Pancreas (tissue), 10 donors: ENCODE measurements around the gene LRRFIP2. TPM values are rescaled to one million over a fixed set of nuclear protein-coding genes. Genes with fewer than 3 reads are reported as not detected.
"Not testable (repeated sequence)": the region's sequence is repeated elsewhere in the genome, so short reads cannot be mapped to it uniquely, and the experiment has no call there.

Experiments used
- ATAC-seq, 4 donors: fragments of 200-7000 bp; cut with Tn5 transposase; one replicate each; pipeline versions ENCODE4 v1.8.0 to v1.9.1; 2020; ENCODE audit warnings: mild to moderate bottlenecking in 4 of 4, moderate library complexity in 4 of 4
- DNase-seq, 6 donors: peaks; one replicate each; pipeline ENCODE4 v3.0.0-alpha.2; 2020
- FAIRE-seq: peaks from 2 replicates; lab custom pipeline; 2012; peaks lifted over from hg19 to GRCh38; lab: Jason Lieb, UNC
- H3K27ac ChIP-seq, 4 donors: fragments of 200-600 bp; sonication (generic); 1 replicate in 3 of 4; 2 replicates in 1 of 4; pipeline versions ENCODE4 v1.5.0 to v1.8.0; 2020
- H3K27me3 ChIP-seq, 4 donors: fragments of 200-600 bp; one replicate each; pipeline ENCODE4 v1.8.0; 2021
- H3K36me3 ChIP-seq, 3 donors: fragments of 200-600 bp; sonication (generic) in 1 of 3; one replicate each; pipeline versions ENCODE4 v1.5.0 to v1.8.0; 2020 to 2021
- H3K4me1 ChIP-seq, 3 donors: fragments of 200-600 bp; one replicate each; pipeline ENCODE4 v1.8.0; 2021
- H3K4me3 ChIP-seq, 4 donors: fragments of 200-600 bp; sonication (generic) in 2 of 4; one replicate each; pipeline versions ENCODE4 v1.5.0 to v1.8.0; 2020 to 2021
- H3K9me3 ChIP-seq, 4 donors: fragments of 200-600 bp; one replicate each; pipeline ENCODE4 v1.8.0; 2021
- WGBS, 2 donors: extraction: QIAGEN DNeasy Blood & Tissue Kit; methylation state at CpG; one replicate each; pipeline ENCODE4 v1.1.7; 2013; 5-methylcytosine and 5-hydroxymethylcytosine counted together
- intact Hi-C, 3 donors: fragments of 100-400 bp; cut with DNase I; formaldehyde crosslinking; loops; one replicate each; pipeline versions ENCODE4 v1.11.1 to v1.14.2; 2022
- polyA plus RNA-seq, 2 donors: library from polyadenylated mRNA; stranded (reverse); fragments of 200-250 nt; gene quantifications; one replicate each; pipeline ENCODE4 v1.2.3, GENCODE V29; 2013
- total RNA-seq, 6 donors: library from RNA; stranded (reverse); fragmentation: NEBNext Ultra II Directional in 4 of 6; extraction: Animal tissue kit (Norgen Biotek cat#: 25700) in 4 of 6; gene quantifications; one replicate each; pipeline versions ENCODE4 v1.2.1 to v1.2.4, GENCODE V29; 2021 to 2023
- TF ChIP-seq, protein P1 (sequence below), 4 donors: fragments of 200-600 bp; sonication (generic) in 3 of 4; IDR thresholded peaks; one replicate each; pipeline versions ENCODE4 v1.5.0 to v1.8.0; 2021; ENCODE audit warnings: antibody characterized with exemption in 4 of 4
- donor health status: healthy with polysubstance abuse.
- donor health status: DM: no; HTN: no; CAD: no; lungs with moderate emphysema.
- donor health status: DM: no; HTN: no; CAD: no.
- donor health status: control.
- donor health status: control.
- donor health status: Bipolar disorder and iron deficiency.
- donor health status: DM: yes; HTN: yes; CAD: no.
- donor health status: DM: no; HTN: no; CAD: no.
- donor health status: DM: no; HTN: no; CAD: no.
- donor health status: DM: yes; HTN: yes; CAD: no.

Gene LRRFIP2
- total and polyA plus RNA-seq, 8 donors = 14.6 to 35.7 (median 21.8) TPM

DNA sequence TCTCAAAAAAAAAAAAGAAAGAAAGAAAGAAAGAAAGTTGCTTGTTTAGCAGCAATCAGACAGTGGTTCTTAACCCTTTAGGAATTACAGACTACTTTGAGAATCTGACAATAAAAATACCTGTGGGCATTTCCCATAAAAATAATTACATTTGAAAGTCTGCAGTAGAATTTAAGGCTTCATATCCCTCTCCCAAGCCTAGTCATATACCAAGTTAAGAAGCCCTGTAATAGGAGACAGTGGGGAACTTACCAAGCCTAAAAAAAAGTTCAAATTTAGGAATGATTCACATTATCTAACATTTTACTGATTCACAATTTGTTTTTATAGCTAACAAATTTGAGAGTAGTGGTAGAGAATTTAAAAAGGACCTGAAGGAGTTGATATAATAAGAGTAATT is 47.5 kb downstream of the LRRFIP2 start:
- DNase-seq (no peak), ATAC-seq (no peak), FAIRE-seq (no peak)
- Histone ChIP-seq H3K4me3 (no peak overlapping the region), H3K27me3 (no peaks in the 10 kb centered on the region), H3K27ac (no peak overlapping the region), H3K9me3 (no peaks in the 10 kb centered on the region), H3K36me3 (peaks cover 0 to 4% (median 0%) of the 10 kb centered on the region in 3 donors), H3K4me1 (peaks cover 12 to 24% (median 18%) of the 10 kb centered on the region in 3 donors)
- TF ChIP-seq, protein P1, sequence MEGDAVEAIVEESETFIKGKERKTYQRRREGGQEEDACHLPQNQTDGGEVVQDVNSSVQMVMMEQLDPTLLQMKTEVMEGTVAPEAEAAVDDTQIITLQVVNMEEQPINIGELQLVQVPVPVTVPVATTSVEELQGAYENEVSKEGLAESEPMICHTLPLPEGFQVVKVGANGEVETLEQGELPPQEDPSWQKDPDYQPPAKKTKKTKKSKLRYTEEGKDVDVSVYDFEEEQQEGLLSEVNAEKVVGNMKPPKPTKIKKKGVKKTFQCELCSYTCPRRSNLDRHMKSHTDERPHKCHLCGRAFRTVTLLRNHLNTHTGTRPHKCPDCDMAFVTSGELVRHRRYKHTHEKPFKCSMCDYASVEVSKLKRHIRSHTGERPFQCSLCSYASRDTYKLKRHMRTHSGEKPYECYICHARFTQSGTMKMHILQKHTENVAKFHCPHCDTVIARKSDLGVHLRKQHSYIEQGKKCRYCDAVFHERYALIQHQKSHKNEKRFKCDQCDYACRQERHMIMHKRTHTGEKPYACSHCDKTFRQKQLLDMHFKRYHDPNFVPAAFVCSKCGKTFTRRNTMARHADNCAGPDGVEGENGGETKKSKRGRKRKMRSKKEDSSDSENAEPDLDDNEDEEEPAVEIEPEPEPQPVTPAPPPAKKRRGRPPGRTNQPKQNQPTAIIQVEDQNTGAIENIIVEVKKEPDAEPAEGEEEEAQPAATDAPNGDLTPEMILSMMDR (IDR thresholded peaks at IDR 0.05) = no peak
- intact Hi-C loops = no loop called here

DNA sequence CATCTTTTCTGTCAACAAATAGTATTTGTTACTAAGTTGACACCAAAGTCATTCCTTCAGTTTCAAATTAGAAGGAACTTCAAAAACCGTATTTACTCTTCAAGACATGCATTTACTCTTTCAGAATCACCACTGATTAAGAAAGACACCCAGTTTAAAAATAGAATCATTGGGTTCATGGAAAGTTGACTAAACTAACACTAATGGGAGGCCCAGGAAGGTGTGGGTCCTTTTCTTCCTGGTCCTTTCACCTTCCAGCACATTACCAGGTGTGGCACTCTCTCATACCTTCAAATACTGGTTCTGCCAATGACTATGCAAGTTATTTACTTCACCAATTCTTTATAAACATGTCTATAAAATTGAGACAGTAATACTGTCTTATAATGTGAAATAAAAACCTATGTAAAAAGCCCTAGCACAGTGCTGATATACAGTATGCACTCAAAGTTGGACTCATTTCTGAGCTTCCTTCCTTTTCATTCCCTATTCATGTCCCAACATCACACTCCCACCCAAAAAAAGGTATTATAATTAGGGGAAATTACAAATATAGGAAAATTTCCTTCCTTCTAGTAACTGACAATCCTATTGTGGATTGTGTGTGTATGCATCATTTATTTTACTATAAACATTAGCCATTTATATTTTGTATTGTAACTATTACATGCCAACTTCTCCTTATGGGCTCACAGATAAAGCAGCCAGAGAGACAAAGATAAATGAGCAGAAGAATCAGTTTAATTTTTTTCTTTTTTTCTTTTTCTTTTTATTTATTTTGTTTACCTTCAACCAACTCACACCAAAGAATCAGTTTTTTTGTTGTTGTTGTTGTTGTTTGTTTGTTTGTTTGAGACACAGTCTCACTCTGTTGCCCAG is 48.9 kb downstream of the LRRFIP2 start:
- no peak overlapping the region for H3K4me3 ChIP-seq
- peaks cover 2 to 11% (median 4%) of the 10 kb centered on the region in 3 donors for H3K4me1 ChIP-seq
- H3K36me3 ChIP-seq = peaks cover 0 to 4% (median 0%) of the 10 kb centered on the region in 3 donors
- H3K27ac ChIP-seq = no peak overlapping the region
- intact Hi-C loops = no loop called here
- FAIRE-seq (no peak), ATAC-seq (peak in 3 of 4 donors; percentile 57 to 71 (median 63)), DNase-seq (no peak)
- H3K9me3 ChIP-seq = no peaks in the 10 kb centered on the region
- WGBS, 2 donors = 44 to 55% methylated on average over 1 of the region's 1 CpG
- H3K27me3 ChIP-seq = no peaks in the 10 kb centered on the region
- TF ChIP-seq, protein P1 (IDR thresholded peaks at IDR 0.05) = no peak

DNA sequence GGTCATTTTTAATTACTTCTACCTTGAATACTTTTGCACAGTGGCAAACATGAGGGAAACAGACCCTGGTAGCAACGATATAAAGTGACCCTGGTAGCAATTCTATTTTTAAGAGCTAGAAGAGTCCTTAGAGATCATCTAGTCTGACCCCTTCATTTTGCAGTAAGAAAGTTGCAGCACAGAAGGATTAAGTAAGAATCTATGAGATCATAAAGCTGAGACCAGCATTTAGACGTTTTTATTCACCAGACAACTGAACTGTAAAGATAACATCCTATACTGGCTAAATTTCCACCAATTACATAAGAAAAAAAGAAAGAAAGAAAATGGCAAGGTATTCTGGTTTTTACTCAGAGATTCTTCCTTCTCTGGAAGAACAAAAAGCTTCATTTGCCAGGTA is 49.9 kb downstream of the LRRFIP2 start:
- intact Hi-C loops = no loop called here
- FAIRE-seq (no peak), DNase-seq (no peak), ATAC-seq (no peak)
- Histone ChIP-seq H3K27me3 (no peaks in the 10 kb centered on the region), H3K4me1 (peaks cover 2 to 11% (median 3%) of the 10 kb centered on the region in 3 donors), H3K4me3 (no peak overlapping the region), H3K9me3 (no peaks in the 10 kb centered on the region), H3K36me3 (peaks cover 0 to 4% (median 0%) of the 10 kb centered on the region in 3 donors), H3K27ac (no peak overlapping the region)
- WGBS, 2 donors = 56% methylated on average over 2 of the region's 2 CpGs
- TF ChIP-seq, protein P1 (IDR thresholded peaks at IDR 0.05) = no peak

DNA sequence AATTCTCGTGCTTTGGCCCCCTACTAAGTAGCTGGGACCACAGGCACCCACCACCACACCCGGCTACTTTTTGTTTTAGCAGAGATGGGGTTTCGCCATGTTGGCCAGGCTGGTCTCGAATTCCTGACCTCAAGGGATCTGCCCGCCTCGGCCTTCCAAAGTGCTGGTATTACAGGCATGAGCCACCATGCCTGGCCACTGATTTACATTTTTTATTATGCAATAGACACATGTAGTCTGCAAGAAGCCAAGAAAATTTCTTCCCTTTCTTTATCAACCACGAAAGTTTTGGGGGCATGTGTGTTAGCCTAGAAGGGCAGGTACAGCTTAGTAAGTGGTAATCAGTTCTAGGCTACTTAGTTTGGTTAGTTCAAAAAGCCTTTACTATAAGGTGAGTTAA is 51.1 kb downstream of the LRRFIP2 start:
- Histone ChIP-seq H3K4me1 (peaks cover 2 to 11% (median 3%) of the 10 kb centered on the region in 3 donors), H3K27ac (no peak overlapping the region), H3K9me3 (no peaks in the 10 kb centered on the region), H3K4me3 (no peak overlapping the region), H3K27me3 (no peaks in the 10 kb centered on the region), H3K36me3 (peaks cover 0 to 4% (median 0%) of the 10 kb centered on the region in 3 donors)
- DNase-seq = no peak
- intact Hi-C loops = no loop called here
- no peak for FAIRE-seq
- TF ChIP-seq, protein P1 (IDR thresholded peaks at IDR 0.05) = no peak
- ATAC-seq = no peak
- WGBS, 2 donors = 96 to 97% methylated on average over 7 of the region's 7 CpGs

DNA sequence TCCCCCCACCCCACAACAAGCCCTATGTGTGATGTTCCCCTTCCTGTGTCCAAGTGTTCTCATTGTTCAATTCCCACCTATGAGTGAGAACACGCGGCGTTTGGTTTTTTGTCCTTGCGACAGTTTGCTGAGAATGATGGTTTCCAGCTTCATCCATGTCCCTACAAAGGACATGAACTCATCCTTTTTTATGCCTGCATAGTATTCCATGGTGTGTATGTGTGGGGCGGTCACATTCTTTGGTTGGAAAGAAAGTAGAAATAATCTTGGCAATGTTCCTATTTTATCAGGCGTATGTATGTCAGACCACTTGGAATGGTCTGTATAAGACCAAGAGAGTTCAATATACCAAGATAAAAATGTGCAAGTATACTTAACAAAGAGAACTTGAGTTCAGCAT is 52.3 kb downstream of the LRRFIP2 start:
- H3K27ac ChIP-seq, H3K36me3 ChIP-seq, ATAC-seq, H3K4me3 ChIP-seq, FAIRE-seq, H3K9me3 ChIP-seq, H3K27me3 ChIP-seq, DNase-seq, intact Hi-C loops, H3K4me1 ChIP-seq: not testable (repeated sequence)
- WGBS, 2 donors = 95 to 98% methylated on average over 6 of the region's 6 CpGs
